ENCODE results near the gene ANKS1A.
"Not testable (repeated sequence)": the region's sequence is repeated elsewhere in the genome, so short reads cannot be mapped to it uniquely, and the experiment has no call there.

Gene ANKS1A

DNA sequence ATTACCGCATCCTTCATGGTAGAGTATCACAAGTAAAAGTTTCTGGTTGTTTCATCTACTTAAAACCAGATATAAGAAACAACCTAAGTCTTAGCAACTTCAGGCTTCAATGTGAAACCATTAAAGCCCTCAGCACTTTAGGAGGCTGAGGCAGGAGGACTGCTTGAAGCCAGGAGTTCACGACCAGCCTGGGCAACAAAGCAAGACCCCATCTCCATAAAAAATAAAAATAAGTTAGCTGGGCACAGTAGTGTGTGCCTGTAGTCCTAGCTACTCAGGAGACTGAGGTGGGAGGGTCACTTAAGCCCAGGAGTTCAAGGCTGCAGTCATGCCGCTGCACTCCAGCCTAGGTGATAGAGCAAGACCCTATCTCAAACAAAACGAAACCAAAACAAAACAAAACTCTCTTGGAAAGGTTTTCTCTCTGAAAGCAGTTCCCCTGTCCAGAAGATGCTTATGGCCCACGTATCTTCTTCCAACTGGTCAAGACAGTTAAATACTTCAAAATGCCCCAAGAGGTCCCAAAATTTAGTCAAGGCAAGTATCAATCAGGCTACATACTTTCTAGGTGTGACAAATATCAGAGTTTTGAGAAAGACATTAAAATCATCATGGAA is 11.1 kb upstream of the ANKS1A start:
- in situ Hi-C loops (cut with MboI; ENCODE audit: low sequenced_read_pairs) = no loop called here

DNA sequence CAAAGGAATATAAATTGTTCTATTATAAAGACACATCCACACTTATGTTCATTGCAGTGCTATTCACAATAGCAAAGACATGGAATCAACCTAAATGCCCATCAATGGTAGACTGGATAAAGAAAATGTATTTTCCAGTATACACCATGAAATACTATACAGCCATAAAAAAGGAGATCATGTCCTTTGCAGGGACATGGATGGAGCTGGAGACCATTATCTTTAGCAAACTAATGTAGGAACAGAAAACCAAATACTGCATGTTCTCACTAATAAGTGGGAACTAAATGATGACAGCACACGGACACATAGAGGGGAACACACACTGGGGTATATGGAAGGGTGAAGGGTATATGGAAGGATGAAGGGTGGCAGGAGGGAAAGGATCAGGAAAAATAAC is 5.0 kb upstream of the ANKS1A start:
- in situ Hi-C loops (cut with MboI; ENCODE audit: low sequenced_read_pairs) = not testable (repeated sequence)

DNA sequence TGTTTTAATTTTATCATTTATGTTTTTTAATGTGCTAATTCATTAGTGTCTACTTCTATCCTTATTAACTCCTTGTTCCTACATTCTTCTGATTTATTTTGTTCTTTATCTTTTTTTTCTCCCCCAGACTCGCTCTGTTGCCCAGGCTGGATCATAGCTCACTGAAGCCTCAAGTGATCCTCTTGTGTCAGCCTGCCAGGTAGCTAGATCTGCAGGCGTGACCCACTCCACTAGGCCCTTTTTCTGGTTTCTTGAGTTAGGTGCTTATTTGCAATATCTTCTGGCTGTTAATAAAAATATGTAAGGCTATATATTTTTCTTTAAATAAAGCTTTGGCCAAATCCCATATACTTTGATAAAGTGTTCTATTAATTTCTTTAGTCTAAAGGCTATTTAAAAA is 4.1 kb upstream of the ANKS1A start:
- in situ Hi-C loops (cut with MboI; ENCODE audit: low sequenced_read_pairs) = no loop called here

- in situ Hi-C loops (cut with MboI; ENCODE audit: low sequenced_read_pairs) = not testable (repeated sequence)
Observed at GRCh38 chr6:34885837-34886236, 3.2 kb upstream of the ANKS1A start.

- in situ Hi-C loops (cut with MboI; ENCODE audit: low sequenced_read_pairs) = no loop called here
Observed at GRCh38 chr6:34887753-34888513, 1.1 kb upstream of the ANKS1A start, which contains the start of gene TAF11. Gene TAF11, minus strand, starts transcription at chr6:34888042. Its CDS starts 85 bp downstream, at chr6:34887957.

DNA sequence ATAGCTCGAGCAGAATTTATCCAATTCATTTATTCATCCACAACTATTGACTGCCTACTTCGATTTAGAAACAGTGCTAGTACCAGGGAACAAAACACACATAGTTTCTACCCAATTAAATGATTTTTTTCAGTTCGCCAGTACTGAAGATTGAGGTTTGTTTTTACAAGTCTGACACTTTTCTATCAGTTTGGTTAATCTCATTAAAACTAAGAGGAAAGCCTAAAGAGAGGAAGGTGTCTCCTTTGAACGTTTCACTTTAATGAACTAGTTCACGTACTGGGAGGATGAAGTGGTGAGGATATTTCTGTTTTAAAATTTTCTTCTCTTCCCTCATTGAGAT is 570 bp upstream of the ANKS1A start:
- in situ Hi-C loops (cut with MboI; ENCODE audit: low sequenced_read_pairs) = no loop called here

- in situ Hi-C loops (cut with MboI; ENCODE audit: low sequenced_read_pairs) = no loop called here
Observed at GRCh38 chr6:34890533-34890925, 1.5 kb downstream of the ANKS1A start.

GRCh38 chr6:34891296-34891695 is 2.2 kb downstream of the ANKS1A start:
- in situ Hi-C loops (cut with MboI; ENCODE audit: low sequenced_read_pairs) = no loop called here

DNA sequence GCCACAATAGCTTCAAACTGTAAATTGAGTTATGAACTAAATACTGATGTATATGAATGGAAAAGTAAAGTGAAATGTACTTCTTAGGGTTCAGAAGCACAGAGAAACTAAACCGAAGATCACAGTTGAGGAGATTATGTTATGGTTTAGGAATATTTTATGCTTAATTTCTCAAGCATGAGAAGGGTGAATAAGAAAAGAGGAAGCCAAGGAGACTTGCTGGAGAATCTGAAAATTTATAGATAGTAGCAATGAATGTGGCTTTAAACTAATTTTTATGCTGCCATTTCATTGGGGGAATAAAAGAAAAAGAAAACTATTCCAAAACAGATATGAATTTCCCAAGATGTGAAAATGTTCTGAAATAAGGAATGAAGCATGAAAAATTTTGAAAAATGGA is 5.6 kb downstream of the ANKS1A start:
- in situ Hi-C loops (cut with MboI; ENCODE audit: low sequenced_read_pairs) = no loop called here

DNA sequence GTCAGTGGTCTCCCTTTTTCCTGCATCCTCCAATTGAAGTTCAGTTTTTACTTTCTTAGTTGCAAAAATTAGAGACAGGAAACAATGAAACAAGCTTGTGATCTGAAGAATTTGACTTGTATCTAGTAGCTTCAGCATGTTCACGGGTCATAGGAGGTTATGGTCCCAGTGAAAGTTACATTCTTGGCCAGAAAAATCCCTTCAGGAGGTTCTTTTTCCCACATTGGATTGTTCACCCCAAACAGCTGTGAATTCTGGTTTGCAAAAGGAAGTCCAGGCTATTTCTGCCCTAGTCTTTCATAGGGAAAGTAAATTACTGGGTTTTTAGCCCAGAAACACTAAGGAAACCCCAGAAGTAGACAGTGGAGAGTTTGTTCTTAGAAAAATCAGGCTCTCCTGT is 8.1 kb downstream of the ANKS1A start:
- in situ Hi-C loops (cut with MboI; ENCODE audit: low sequenced_read_pairs) = no loop called here

DNA sequence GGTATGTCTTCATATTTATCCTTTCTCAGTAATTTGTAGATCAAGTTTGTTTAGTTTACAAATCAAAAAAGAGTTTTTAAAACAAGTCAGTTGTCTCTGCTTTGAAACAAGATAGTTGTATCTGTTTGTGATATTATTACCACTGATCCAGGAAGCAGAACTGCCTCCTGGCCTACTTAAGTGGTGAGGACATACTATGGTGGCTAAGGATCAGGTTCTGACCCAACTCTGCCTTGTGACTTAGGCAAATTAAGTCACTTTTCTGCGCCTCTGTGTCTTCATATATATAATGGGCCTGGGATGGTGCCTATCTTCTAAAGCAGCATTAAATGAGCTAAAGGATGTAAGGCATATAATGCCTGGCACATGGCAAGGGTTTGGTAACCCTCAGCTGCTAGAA is 8.7 kb downstream of the ANKS1A start:
- in situ Hi-C loops (cut with MboI; ENCODE audit: low sequenced_read_pairs) = no loop called here

DNA sequence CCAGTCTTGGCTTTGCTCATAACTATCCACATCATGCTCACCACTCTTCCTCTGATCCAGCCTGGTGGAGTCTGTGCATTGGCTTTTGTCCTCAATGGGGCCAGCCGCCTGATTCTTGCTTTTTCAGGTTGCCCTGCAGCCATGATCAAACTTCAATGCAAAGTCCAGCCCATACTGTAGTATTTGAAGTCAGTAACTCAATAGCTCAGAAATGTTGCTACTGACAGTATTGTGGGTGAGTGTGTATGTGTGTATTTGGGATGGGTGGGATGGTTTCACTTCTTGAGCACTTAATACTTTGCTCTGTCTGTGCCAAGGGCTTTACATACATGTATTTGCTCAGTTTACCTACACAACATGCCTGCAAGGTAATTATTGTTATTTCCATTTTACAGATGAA is 10.7 kb downstream of the ANKS1A start:
- in situ Hi-C loops (cut with MboI; ENCODE audit: low sequenced_read_pairs) = not testable (repeated sequence)

DNA sequence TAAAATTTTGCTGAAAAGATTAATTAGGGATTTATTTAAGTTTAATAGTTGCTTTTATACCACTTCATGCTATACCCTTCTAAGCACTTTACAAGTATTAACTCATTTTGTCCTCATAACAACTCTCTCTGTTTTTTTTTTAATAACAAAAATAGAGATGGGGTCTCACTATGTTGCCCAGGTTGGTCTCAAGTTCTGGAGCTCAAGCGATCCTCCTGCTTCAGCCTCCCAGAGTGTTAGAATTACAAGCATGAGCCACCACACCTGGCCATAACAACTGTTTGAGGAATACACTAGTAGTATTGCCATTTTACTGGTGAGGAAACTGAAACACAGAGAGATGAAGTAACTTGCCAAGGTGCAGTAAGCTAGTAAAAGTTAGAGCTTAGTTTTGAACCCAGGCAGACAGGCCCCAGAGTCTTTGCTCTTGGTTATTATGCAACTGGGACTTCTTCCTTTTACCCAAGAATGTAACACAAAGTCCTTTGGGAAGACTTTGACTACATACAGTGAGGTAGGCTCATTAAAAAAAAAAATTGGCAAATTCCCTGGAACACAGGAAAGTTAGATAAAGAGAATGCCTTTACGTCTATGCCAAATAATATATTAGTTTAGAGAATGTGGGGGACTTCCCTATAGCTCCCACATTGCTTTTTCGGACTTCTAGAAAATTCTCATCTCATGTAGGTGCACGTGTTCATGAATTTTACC is 11.4 kb downstream of the ANKS1A start:
- in situ Hi-C loops (cut with MboI; ENCODE audit: low sequenced_read_pairs) = no loop called here

DNA sequence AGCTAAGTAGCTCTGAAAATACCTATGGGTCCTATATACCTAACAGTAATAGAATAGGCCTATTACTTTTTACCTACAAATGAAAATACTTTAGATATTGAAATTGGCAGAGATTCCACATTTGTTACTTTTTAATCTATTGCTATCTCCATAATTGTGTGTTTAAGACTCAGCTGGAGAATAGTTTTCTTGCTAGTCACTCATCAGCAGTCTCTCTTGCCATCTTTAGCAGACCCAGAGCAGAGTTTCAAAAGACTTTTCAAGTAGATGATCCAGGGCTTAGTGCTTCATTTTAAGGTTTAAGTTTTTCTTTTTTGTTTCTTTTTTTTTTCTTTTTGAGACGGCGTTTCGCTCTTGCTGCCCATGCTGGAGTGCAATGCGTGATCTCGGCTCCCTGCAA is 12.9 kb downstream of the ANKS1A start:
- in situ Hi-C loops (cut with MboI; ENCODE audit: low sequenced_read_pairs) = no loop called here

GRCh38 chr6:34904990-34905613 is 16.0 kb downstream of the ANKS1A start:
- in situ Hi-C loops (cut with MboI; ENCODE audit: low sequenced_read_pairs) = no loop called here

DNA sequence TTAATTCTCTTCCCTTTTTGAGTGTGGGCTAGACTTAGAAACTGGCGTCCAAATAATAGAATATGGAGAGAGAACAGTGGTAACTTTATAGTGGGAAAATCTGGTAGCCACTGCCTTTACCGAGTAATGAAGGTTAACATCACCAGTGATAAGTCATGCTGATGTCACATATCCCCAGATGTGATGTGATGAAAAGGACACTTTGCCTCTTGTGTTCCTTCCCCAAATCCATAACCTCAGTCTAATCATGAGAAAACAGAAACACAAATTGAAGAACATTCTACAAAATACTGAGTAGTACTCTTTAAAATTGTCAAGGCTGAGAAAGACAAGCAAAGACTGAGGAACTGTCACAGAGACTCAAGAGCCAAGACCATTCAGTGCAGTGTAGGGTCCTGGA is 17.8 kb downstream of the ANKS1A start:
- in situ Hi-C loops (cut with MboI; ENCODE audit: low sequenced_read_pairs) = no loop called here

DNA sequence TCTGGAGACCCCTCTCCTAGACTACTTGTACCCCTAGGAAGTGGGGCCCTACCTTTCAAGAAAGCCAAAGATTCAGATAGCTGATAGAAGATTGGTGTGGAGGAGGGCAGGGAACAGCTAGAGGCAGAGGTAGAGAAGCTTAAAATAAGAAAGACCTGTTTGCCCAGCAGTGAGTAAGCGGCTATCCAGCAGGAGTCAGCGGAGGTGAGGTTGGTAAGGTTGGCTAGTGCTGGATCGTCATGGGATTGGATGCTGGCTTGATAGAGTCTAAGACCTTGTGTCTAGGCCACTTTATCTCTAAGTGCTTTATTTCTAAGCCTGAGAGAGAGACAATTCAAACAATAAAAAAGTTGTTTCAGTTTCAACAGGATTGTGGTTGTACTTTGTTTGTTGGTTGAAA is 19.1 kb downstream of the ANKS1A start:
- in situ Hi-C loops (cut with MboI; ENCODE audit: low sequenced_read_pairs) = no loop called here

DNA sequence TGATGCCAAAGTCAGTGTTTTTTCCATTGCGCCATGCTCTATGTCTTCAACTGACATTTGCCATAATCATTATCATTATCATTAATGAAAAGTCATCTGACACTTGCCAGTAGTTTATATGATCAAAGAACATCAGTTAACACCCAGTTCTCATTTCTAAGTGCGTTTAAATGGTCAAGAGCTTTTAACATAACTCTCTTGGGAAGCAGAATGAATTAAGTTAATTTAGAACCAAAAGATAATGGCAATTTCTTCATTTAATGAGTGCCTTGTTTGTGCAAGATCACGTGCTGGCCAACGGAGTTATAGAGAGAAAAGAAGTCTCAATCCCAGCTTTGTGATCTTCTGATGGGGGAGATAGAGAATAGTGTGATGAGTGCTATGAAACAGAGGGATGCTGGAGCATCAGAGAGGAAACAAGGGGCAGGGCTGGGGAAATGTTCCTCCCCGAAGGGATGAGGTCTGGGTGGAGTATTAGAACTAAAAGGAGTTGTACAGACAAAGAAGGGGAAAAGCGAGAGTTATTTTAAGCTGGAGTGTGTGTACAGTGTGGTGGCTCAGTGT is 20.3 kb downstream of the ANKS1A start:
- in situ Hi-C loops (cut with MboI; ENCODE audit: low sequenced_read_pairs) = no loop called here

- in situ Hi-C loops (cut with MboI; ENCODE audit: low sequenced_read_pairs) = no loop called here
Observed at GRCh38 chr6:34911822-34912221, 22.8 kb downstream of the ANKS1A start.

DNA sequence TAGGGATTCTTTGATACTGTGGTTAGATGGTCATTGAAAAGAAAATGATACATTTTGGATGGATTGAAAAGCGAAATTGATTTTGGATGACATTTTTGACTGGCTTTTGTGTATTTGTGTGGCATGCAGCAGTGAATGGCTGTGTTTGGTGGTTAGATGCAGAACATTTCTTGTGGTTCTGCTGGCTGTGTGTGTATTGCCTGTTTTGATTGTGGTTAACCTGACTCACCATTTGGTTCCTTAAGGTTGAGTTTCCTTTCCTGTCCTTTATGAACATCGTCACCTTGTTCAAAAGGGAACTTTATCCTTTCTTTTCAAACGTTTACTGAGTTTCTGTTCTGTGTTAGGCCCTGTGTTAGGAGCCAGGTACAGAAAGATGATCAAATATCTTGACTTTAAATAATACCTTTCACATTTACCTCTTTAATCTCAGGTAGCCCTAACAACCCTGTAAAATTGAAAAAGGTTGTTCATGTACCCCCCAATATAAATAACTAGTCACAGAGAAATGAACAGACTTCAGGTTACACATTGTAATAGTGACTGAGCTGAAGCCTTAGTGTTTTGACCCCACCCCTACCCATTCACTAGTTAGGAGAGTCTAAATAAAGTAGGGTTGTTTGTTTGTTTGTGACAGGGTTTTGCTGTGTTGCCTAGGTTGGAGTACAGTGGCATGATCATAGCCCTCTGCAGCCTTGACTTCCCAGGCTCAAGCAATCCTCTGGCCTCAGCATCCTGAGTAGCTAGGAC is 23.8 kb downstream of the ANKS1A start:
- in situ Hi-C loops (cut with MboI; ENCODE audit: low sequenced_read_pairs) = no loop called here

- in situ Hi-C loops (cut with MboI; ENCODE audit: low sequenced_read_pairs) = no loop called here
Observed at GRCh38 chr6:34914358-34914757, 25.3 kb downstream of the ANKS1A start.
